Inflammatory macrophage (primary cell): Measurements from ENCODE around the gene ZBTB20.
A peak's percentile ranks its signal among the peaks of the same experiment; 100 is the strongest.

Experiments used
- DNase-seq, 2 donors: peaks; one replicate each; pipeline ENCODE4 v3.0.0-alpha.2; 2020 to 2022

The ZBTB20 gene

DNA sequence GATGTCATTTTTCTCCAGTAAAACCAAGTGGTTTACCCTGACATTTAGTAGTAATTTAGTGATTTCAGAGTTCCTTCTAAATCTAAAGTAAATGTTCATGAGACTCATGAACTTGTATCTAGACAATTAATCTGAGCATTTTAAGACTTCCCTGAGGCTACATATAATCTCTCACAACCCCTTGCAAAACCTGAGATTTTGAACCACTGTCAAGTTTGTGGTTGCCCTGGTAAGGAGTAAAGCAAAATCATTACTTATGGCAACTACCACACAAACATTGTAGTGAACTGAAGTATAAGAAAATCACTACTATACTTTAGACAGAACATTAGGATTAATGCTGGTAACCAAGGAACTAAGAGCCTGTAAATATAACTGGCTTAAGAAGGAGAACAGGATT is 483.1 kb downstream of the ZBTB20 start:
- no peak for DNase-seq

DNA sequence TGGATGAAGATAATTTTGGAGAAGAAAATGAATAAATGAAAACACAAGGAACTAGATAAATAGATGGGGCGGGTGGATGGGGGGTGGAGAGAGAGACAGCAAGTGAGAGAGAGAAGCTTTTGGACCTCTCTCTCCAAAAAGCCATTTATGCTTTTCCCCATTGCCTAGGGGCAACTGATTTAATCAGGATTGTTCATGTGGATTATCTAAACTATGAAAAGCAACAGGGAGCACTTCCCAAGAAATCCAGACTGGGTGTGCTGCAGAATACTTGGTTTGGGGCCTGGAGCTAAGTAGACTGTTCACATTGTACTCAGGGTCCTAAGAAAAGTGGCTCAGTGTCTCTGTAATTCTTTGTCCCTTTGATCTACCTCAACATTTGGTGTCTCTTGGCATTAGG is 486.3 kb downstream of the ZBTB20 start:
- DNase-seq = no peak

DNA sequence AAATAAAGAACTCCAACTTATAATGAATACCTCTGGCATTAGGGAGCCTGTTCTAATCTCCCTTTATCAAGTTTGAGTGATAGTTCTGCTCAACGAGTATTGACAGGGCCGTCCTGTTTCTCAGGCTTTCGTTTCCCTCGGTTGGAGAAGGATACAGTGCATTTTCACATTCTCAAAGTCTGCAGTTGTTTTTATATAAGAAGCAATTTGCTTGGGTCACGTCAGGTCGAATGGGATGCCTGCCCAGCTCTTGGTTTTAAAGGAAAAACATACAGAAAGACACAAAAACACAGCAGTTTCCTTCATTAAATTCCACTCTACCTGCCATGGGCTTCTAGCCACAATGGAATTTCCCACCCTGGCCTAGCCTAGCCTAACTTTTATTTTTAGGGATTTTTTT is 487.0 kb downstream of the ZBTB20 start:
- no peak for DNase-seq

DNA sequence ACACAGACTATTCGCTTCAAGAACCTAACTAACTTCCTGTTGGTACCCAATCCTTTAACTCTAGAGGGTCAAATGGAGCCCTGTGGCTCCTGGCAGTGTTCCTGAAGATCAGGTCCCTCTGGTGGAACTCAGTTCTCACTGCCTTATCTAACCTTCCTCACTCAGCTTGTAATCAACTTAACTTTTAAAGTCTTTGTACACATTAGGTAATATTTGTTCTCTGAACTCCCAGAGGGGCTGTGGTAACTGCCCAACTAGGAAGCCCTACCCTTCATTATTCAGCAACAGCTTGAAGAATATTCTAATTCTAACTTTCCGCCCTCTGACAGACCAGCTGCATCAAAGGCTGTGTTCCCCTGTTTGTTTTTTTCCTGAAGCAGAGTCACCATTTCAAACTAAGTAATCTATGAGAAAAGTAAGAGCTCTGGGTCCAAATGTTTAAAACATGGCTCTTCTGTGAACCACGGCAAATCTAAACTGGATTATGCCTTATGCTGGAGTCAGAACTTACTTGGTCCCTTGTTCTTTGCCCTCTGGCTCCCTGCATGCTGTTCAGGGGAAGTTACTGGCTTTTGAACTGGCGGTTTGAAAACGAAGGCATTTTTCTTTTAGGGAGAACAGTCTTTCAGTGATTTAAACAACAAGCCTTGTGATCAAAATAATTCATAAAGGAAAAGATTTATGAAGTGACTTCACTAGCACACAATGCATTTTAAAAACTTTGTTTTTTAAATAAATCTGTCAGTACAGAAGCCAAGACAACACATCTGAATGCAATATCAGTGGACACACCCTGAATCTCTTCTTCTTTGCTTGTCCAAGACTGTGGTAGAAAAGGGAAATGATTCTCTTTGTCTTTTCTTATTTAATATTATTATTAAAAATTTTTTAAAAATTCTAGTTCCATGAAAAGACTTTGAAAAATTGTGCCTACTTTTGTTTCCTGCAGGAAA is 487.7 kb downstream of the ZBTB20 start:
- DNase-seq = no peak

DNA sequence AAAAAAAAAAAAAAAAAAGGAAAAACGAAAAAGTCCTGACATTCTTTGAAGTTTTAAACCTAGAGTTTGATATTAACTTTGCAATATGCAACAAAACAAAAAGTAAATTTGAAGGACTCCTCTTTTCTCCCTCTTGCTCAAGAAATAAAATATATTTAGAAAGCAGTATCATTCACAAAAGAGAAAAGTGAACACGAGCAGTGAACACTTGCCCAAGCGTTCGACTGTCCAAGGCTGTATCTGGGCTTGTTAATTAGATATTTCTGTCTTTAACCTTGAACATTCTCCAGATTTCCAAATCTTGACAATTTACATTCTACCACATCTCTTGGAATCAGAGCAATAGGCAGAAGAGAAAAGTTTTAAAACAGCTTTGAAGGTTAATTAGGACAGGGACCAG is 495.5 kb downstream of the ZBTB20 start:
- no peak for DNase-seq

DNA sequence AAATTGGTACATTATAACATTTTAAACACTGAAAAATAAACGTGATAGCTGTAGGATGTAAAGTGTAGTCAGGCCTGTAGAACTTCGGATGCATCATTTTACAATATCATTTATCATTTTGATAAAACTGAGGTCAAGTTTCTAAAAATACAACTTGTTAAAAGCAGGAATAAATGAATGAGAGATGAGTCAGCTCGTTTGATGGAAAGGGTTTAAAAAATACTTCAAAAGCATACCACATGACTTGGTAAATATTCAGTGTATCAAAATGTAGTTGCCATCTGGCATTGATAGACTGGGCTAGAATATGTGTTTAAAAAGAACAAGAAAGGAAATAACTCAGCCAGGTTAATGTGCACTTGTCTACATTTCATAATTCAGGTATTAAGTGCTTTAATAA is 496.3 kb downstream of the ZBTB20 start:
- no peak for DNase-seq

DNA sequence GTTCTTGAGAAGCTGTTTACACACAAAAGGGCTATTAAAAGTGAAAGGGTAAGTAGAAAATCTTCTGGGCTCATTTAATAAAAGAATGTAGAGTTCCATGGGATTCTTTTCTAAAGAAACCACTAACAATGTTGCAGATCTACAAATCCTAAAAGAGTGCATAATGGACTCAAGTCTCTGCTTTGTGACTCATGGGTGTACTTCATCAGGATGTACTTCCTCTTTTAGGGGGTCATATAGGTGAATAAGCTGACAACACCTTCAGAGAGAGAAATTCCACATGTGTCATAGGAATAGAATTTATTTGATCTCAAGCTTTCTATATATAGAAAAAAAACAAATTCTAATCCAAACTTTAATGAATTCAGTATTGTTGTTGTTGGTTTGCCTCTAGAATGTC is 497.8 kb downstream of the ZBTB20 start:
- no peak for DNase-seq

DNA sequence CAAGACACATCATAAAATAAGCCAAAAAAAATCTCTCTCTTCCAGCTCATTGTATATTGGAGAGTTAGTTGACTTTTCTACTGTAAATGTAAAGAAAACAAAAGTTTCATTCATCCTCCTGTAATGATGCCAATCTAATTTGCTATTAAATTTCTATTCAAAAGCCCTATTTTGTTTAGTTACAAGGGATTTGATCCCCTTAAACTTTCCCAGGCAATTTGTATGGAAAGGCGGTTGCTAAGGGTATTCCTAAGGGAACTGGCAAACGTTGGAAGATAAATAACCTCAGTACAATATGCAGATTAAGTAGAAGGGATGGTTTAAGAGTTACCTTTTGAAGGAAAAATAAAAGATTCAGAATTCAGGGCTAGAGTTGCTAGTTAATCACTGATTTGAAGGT is 500.6 kb downstream of the ZBTB20 start:
- no peak for DNase-seq

DNA sequence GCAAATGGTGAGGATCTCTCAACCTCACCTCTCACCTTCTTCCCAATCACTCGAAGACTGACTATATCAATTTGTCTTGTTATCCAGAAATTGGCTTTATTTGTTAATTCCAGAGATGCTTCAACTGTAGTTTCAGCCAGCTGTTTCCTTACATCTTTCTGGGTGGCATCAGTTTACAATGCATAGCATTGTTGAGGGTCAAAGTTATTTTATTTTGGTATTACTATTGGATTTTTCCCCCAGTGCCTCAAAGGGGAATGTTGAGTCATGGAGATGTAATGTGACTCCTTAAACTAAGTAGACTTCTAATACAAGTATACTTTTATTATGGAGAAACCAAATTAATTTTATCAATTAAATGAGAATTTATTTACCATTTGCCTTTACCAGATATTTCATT is 501.7 kb downstream of the ZBTB20 start:
- no peak for DNase-seq

DNA sequence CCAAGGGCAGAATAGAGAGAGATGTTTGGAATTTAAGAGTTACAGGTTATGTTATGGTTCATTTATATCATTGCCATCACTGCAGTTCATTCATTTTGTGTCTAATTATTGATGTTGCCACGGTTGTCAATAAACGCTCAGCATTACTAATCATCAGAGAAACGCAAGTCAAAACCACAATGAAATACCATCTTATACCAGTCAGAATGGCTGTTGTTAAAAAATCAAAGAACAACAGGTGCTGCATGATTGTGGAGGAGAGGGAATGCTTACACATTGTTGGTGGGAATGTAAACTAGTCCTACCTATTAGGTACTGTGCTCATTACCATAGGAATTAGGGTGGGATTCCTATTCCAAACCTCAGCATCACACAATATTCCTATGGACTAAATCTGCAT is 502.7 kb downstream of the ZBTB20 start:
- no peak for DNase-seq

DNA sequence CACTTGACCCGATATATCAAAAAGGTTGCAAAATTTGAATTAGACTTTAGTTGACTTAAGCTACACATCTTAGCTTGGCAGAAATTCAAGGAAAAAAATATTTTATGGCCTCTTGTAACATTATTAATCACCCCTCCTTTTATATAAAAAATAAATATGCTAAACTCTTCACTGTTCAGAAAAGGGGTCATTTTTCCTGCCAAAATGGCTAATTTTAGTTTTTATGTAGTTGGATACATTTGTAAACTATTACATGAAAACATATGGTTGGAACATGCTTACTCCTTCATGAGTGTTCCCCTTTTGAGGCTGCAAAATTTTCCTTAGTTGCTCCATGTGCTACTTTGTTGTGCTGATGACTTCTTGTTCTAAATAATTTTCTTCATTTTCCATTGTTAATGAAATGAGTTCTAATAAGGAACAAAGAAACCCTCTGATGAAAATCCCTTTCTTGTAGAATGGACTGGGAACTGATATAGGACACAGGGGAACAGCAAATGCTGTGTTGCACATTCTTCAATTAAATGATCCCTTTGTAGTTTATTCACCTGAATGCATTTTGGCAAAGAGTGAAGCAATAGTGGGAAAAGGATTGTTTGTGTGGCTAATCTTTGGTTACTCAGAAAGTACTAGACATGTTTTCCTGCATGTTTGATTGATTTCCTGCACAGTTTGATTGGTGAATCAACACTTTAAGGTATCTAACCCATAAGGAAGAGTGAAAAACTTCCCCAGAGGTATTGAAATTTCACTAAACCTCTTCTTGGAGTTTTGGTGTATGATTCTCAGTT is 503.9 kb downstream of the ZBTB20 start:
- DNase-seq = no peak

DNA sequence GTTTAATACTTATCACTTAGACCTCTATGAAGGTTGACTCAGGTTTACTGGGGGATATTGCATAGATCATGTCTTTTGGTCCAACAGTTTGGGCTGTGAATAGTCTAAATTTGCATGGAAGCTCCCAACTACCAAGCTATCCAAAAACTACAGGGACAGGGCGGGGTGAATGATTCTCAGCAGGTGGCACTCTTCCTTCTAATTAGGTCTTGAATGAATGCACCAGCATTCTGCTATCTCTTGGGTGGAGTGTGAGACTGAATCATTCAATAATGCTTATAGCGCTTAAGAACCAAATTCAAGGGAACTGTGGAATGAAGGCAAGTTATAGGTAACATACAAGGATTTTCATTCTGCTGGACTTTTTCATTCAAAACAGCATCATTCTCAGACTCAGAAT is 507.0 kb downstream of the ZBTB20 start:
- DNase-seq = no peak

DNA sequence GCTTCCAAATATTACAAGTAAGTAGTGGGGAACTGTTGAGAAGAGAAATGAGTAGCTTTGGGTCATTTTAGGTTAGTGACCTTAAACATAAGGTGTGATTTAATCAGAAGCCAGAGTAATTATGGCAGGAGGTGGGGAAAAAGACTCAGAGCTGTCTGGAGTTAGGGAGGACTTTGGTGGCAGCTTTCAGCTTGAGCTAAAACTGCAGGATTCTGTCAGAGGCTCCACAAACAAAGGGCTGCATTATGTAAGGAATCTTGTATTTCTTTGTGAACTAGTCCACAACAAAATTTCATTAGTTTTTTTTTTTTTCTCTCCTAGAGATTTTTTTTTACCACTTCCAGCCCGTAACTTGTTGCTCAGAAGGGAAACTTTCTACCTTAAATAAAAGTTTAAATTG is 507.9 kb downstream of the ZBTB20 start:
- no peak for DNase-seq

DNA sequence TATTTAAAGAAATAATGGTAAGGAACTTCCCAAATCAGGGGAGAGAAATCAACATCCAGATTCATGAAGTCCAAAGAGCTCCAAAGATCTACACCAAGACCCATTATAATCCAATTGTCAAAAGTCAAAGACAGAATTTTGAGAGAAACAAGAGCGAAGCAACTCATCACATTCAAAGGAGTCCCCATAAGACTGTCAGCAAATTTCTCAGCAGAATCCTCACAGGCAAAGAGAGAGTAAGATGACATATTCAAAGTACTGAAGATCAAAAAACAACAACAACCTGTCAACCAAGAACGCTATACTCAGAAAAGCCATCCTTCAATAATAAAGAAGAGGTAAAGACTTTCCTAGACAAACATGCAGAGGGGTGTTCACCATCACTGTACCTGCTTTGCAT is 511.2 kb downstream of the ZBTB20 start:
- DNase-seq = no peak

DNA sequence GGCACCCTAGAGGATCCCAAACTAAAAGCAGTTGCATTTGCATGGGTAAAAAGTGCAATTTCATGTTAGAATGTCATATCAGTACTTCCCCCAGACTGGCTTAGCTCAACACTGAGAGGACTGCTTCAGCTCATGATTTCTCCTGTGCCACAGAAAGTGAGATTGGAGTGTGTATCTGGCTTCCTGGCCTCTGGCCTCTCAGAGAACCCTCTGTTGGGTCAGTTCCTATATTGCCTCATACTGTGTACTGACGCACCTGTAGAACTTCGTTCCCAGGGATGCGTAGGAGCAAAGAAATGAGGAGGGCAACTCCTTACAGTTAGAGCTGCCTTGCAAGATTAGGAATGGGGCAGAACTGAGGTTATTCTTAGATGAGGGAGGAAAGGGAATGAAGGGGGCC is 512.5 kb downstream of the ZBTB20 start:
- DNase-seq = no peak

DNA sequence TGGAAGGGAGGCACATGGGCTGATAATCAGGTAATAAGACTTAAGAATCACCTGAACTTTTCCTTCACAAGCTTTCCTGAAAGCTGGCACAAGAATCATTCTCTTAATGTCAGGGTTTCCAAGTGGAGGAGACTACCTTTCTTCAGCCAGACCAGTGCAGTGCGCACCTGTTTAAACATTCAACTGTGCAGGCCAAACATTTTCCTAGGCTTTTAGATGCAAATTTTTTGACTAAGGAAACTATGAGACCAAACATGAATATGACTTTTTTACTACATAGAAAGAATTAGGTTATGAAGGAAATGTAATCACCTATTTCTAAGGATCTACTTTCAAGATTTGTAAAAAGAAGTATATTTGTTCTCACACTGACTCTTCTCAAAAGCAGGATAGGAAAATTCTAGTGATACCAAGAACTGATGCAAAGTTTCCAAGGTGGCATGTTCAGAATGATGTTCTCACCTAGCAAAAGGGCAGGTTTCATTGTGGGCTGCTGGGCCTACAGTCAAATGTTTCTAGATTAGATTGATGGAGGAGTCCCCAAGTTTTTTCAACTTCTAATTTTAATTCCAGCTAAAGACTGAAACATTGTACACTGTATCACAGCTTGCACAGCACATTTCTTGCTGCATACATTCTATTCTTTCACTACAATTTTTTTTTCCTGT is 514.2 kb downstream of the ZBTB20 start:
- DNase-seq = no peak

DNA sequence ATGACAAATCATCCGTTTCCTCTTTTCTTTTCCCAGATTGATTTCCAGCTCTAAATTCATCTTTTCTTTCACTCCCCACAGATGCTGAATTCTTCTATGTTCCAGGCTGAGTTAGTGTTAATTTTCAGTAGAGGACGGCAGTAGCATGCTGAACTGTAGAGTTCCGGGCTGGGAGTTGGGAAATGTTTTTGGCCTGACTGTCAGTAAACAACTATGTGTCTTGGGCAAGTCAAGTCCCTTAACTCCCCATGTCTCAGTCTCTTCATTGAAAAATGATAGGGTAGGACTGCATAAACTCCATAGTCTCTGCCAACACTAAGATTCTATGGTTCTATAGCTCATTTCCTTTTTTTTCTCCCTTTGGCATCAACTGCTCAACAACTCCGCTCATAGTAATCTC is 519.3 kb downstream of the ZBTB20 start:
- no peak for DNase-seq

DNA sequence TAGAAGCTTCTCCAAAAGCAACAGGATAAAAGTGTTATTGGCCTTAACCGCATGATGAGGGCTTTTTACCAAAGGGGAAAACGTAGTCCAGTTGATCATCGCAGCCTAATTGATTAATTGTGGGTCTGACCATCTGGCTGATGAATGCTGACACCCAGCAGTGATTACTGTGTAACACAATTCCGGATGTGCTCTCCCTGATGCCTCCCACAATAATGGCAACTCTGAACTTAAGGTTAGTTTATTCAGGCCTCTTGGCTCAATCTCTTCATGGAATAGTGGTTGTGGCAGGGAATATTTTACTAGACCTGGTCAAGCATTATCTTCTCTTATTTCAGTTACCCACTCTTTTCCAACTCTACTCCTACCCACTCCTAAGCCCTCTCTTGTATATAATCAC is 520.3 kb downstream of the ZBTB20 start:
- no peak for DNase-seq

DNA sequence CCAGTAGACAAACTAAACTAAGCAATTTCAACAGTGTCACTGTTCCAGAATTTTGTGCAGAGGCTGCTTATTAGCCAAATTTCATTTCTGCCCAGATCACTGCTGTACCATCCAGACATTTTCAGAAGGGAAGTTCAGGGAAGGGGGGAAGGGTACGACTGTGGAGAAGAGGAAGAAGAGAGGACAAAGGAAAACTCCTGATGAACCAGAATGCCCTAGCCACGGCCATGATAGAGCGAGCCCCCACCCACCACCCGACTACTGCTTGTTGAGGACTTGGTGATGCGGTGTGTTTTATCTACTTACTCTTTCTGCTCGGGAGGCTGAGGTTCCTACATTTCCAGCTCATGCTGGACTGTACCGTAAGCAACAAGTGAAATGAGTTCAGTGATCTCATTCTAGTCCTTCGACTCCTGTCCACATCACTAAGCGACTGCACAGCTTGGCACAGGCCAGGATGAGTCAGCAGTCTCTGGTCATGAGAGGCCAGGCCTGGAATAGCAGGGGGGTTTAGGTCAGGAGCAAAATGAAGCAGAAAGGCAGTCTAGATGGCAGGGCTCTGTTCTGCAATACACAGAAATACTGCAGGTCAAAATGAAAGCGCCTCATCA is 522.4 kb downstream of the ZBTB20 start:
- DNase-seq = peak; percentile 33 to 41

DNA sequence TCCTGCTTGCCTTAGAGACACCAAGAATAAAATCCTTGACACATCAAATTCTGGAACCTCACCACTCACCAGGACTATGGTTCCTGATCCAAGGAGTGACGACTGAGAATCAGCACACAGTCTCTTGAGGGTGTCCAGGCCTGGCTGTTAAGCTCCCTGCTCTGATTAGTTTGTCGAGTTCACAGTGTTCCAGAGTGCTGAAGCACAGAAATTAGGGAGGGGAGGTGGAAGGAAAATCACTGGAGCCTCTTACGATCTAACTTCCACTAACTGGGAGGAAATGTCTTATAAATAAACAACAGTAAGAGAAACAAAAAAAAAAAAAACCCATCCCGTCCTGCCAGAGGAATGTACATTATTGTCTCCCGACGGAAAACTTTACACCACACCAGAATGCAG is 523.0 kb downstream of the ZBTB20 start:
- DNase-seq = no peak

DNA sequence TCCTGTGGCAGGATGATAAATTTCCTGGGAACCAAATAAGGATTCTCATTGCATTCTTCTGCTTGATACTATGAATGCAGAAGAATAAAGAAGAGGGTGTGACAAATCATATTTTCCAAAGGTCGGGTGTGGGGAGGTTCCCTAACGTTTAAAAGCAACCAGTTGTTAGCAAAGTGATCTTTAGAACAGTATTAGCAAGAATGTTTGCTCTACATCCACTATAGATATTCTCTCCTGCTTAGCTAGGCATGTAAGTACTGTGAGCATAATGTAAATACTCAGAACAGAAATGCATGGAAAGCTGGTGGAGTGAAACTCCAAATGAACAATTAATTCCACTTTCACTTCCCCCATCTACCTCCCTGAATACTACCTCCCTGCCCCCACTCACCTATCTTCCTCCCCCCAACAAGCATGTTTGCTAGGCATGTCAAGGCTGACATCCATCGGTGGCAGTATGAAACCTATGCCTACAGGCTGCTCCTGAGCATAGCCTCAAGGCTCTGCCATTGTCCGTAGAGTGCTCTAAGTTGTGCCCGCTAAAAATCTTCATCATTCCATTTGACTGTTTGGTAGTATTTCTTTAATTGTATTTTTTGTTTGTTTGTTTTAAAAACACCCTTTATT is 523.6 kb downstream of the ZBTB20 start:
- DNase-seq = no peak

DNA sequence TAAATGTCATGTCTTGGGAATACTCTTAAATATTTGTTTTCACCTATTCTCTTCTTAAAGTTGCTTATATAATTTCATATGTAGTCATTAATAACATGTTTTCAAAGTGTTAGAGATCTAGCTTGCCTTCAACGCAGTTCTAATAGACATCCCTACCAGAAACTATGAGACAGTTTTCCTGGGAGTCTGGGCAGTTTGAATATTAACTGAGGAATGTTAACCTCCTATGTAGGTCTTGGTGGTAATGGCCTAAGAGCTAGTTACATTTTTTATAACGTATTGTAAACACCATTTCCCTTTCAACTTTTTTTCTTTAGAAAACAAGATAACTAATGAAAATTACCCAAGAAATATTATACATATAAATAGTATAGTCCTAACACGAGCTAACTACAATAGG is 525.1 kb downstream of the ZBTB20 start:
- no peak for DNase-seq

DNA sequence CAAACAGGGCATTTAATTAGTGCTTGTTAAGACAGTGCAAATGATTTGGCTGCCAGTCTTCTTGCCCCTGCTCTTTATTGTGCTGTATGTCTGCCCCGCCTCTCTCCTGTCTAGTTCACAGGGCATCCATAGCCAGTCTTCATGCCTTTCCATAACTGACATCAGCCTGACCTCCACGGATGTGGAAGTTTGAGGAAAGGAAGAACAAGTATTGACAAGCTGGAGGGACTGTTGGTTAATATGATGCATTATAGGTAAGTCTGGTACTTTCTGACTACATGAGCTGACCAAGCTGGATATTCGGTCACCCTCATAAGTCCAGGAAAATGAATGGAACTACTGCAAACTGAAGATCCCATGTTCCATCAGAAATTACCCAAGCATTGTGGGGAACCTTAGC is 527.3 kb downstream of the ZBTB20 start:
- DNase-seq = no peak
